Keratinocyte (primary cell): ENCODE data around the gene SIGLEC7.

Source experiments
- CTCF ChIP-seq, 3 experiments: IDR thresholded peaks in 1 of 3; conservative IDR thresholded peaks in 1 of 3; optimal IDR thresholded peaks in 1 of 3; 2 replicates in 2 of 3; 3 replicates in 1 of 3; pipeline versions ENCODE3 to v1.5.1; 2011; ENCODE audit warnings: low read length in 3 of 3, mild to moderate bottlenecking in 3 of 3, moderate library complexity in 2 of 3, control low read depth in 1 of 3, inconsistent platforms in 1 of 3; ENCODE audit not compliant: insufficient read depth in 2 of 3; ENCODE audit errors: extremely low read depth in 1 of 3
- EZH2 ChIP-seq: IDR thresholded peaks from one replicate; pipeline ENCODE4 v1.6.1; 2012; ENCODE audit warnings: inconsistent platforms, mild to moderate bottlenecking, low read length, moderate library complexity

GRCh38 chr19:51094696-51095279, 47.3 kb upstream of the SIGLEC7 start:
- TF ChIP-seq CTCF (optimal IDR thresholded peaks at IDR 0.05 in 1 of 3, IDR thresholded peaks at IDR 0.05 in 1 of 3, conservative IDR thresholded peaks at IDR 0.05 in 1 of 3; ENCODE audit: extremely low read depth in 1 of 3, insufficient read depth in 2 of 3, low read length in 3 of 3): peak; percentile 68 to 89 (median 76)
- TF ChIP-seq EZH2: no peak
